ENCODE data around the gene ADCY9. TPM values are rescaled to one million over a fixed set of nuclear protein-coding genes. Genes with fewer than 3 reads are reported as not detected.

ADCY9 gene
- total and polyA plus RNA-seq, 2 experiments from 2014 or later: 1.9 to 21.9 TPM

DNA sequence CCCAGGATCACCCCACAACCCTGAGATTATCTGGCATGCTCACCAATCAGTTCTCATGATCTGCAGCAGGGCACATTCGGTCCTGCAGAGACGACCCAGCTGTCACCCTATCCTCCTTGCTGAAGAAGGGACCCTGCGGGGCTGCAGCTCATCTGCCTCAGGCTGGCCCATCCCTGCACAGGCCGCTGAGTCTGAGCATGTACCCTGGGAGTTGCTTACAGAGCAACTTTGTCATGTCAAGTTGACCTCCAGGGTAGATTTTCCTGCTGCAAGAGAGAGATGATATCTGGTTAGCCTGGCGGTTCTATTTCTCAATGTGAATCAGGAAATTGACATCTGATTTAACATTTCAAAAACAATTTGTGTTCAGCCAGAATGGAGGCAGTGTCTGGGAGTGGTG, 36.0 kb upstream of the ADCY9 start:
- H4K20me1 ChIP-seq (ENCODE audit: insufficient read depth): no peaks in the 10 kb centered on the region
- in situ Hi-C loops (cut with MboI): no loop called here
- no peak for DNase-seq
- no peaks in the 10 kb centered on the region for H3F3A ChIP-seq (ENCODE audit: insufficient read depth)
- H3K27me3 ChIP-seq (replicated peaks; ENCODE audit: insufficient read depth): no peaks in the 10 kb centered on the region
- H3K4me3 ChIP-seq: no peak overlapping the region
- no peaks in the 10 kb centered on the region for H3K36me3 ChIP-seq (ENCODE audit: low read depth)
- H3K9me3 ChIP-seq (ENCODE audit: low read depth): no peaks in the 10 kb centered on the region
- H2AFZ ChIP-seq: no peak overlapping the region
- H3K9ac ChIP-seq: no peak overlapping the region
- H3K4me1 ChIP-seq (ENCODE audit: insufficient read depth): no peaks in the 10 kb centered on the region
- WGBS, 2 experiments (ENCODE audit: low coverage in 1 of 2, low lambda C conversion rate in 2 of 2, missing lambda C conversion rate in 2 of 2): 77 to 78% methylated on average over 5 of the region's 5 CpGs
- H3K27ac ChIP-seq: no peak overlapping the region
- H3K9me2 ChIP-seq (ENCODE audit: insufficient read depth): no peaks in the 10 kb centered on the region
- TF ChIP-seq EZH2 (IDR thresholded peaks at IDR 0.05; ENCODE audit: insufficient read depth, poor library complexity, severe bottlenecking): no peak
- TF ChIP-seq EZH2phosphoT487 (IDR thresholded peaks at IDR 0.05; ENCODE audit: insufficient read depth, low read depth): no peak
- no peaks in the 10 kb centered on the region for H3K79me2 ChIP-seq (ENCODE audit: insufficient read depth)
- no peak overlapping the region for H3K4me2 ChIP-seq (ENCODE audit: unreplicated experiment)

DNA sequence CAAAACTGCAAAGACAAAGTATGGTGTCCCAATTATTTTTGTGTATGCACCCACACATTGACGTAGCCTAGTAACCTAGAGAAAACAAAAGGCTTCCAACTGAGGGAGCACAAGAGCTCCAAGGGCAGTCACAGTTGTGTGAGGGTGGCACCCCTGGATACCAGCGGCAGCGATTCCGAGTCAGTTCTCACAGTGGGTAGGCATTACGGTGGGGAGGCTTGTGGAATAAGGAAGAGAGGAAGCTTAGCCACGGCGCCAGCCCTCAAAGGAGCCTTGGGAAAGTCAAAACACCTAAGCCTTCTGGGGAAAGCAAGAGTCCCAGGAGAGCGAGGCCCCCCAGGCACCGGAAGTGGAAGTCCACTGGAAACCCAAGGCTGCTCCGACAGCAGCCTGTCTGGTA, 31.0 kb upstream of the ADCY9 start:
- Histone ChIP-seq H3K4me2 (ENCODE audit: unreplicated experiment) (no peak overlapping the region), H3K79me2 (ENCODE audit: insufficient read depth) (no peaks in the 10 kb centered on the region), H3F3A (ENCODE audit: insufficient read depth) (no peaks in the 10 kb centered on the region), H2AFZ (no peak overlapping the region), H3K9ac (no peak overlapping the region), H3K4me1 (ENCODE audit: insufficient read depth) (no peaks in the 10 kb centered on the region), H3K27ac (no peak overlapping the region), H3K9me2 (ENCODE audit: insufficient read depth) (no peaks in the 10 kb centered on the region), H3K36me3 (ENCODE audit: low read depth) (no peaks in the 10 kb centered on the region), H4K20me1 (ENCODE audit: insufficient read depth) (no peaks in the 10 kb centered on the region), H3K27me3 (replicated peaks; ENCODE audit: insufficient read depth) (no peaks in the 10 kb centered on the region), H3K9me3 (ENCODE audit: low read depth) (no peaks in the 10 kb centered on the region), H3K4me3 (no peak overlapping the region)
- TF ChIP-seq EZH2phosphoT487 (IDR thresholded peaks at IDR 0.05; ENCODE audit: insufficient read depth, low read depth) (no peak), EZH2 (IDR thresholded peaks at IDR 0.05; ENCODE audit: insufficient read depth, poor library complexity, severe bottlenecking) (no peak)
- in situ Hi-C loops (cut with MboI): no loop called here
- WGBS, 2 experiments (ENCODE audit: low coverage in 1 of 2, low lambda C conversion rate in 2 of 2, missing lambda C conversion rate in 2 of 2): 73 to 86% methylated on average over 9 to 10 of the region's 10 CpGs
- no peak for DNase-seq

DNA sequence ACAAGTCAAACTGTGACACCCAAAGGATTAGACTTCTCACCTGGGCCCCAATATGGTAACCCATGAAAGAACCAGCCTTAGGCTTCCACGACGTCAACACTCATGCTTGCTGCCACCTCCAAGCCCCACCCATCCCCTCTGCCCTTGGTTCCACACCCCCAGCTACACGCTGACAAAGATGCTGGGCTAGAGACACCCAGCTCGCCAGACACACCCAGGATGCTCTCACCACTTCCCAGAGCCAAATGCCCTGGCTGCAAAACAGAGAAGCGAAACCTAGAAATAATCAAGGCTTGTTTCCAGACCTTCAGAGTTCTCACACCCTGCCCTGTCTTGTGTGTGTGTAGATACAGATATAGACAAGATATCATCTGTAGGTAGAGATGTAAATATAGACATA, 26.0 kb upstream of the ADCY9 start:
- Histone ChIP-seq H3F3A (ENCODE audit: insufficient read depth) (no peaks in the 10 kb centered on the region), H2AFZ (no peak overlapping the region), H3K9me2 (ENCODE audit: insufficient read depth) (no peaks in the 10 kb centered on the region), H4K20me1 (ENCODE audit: insufficient read depth) (no peaks in the 10 kb centered on the region), H3K4me1 (ENCODE audit: insufficient read depth) (no peaks in the 10 kb centered on the region), H3K79me2 (ENCODE audit: insufficient read depth) (no peaks in the 10 kb centered on the region), H3K9ac (no peak overlapping the region), H3K27ac (no peak overlapping the region), H3K9me3 (ENCODE audit: low read depth) (no peaks in the 10 kb centered on the region), H3K4me3 (no peak overlapping the region), H3K4me2 (ENCODE audit: unreplicated experiment) (no peak overlapping the region), H3K27me3 (replicated peaks; ENCODE audit: insufficient read depth) (no peaks in the 10 kb centered on the region), H3K36me3 (ENCODE audit: low read depth) (no peaks in the 10 kb centered on the region)
- in situ Hi-C loops (cut with MboI): no loop called here
- no peak for TF ChIP-seq EZH2 (IDR thresholded peaks at IDR 0.05; ENCODE audit: insufficient read depth, poor library complexity, severe bottlenecking)
- TF ChIP-seq EZH2phosphoT487 (IDR thresholded peaks at IDR 0.05; ENCODE audit: insufficient read depth, low read depth): no peak
- WGBS, 2 experiments (ENCODE audit: low coverage in 1 of 2, low lambda C conversion rate in 2 of 2, missing lambda C conversion rate in 2 of 2): 8 to 16% methylated on average over 5 of the region's 5 CpGs
- peak; percentile 37 for DNase-seq

DNA sequence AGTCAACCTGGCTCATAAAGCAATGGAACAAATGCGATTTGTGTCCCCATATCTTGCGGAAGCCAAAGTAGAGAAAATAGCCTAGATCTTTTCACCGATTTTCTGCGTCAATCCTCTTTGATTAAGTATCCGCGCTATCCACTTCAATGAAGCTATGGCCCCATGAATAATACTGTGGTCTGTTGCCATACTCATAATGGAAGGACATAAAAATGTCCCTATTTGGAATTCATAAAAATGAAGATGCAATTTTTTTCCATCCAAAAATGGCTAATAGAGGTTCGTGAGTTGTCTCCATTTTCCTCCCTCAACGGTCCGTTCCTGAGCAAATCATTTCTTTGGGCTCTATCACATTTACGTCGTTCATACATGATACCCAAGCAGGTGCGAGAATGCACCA, 25.4 kb upstream of the ADCY9 start:
- Histone ChIP-seq H3K79me2 (ENCODE audit: insufficient read depth) (no peaks in the 10 kb centered on the region), H3K4me1 (ENCODE audit: insufficient read depth) (no peaks in the 10 kb centered on the region), H3K9me2 (ENCODE audit: insufficient read depth) (no peaks in the 10 kb centered on the region), H2AFZ (no peak overlapping the region), H3K4me3 (no peak overlapping the region), H3K9ac (no peak overlapping the region), H3K36me3 (ENCODE audit: low read depth) (no peaks in the 10 kb centered on the region), H3K4me2 (ENCODE audit: unreplicated experiment) (no peak overlapping the region), H3K27me3 (replicated peaks; ENCODE audit: insufficient read depth) (no peaks in the 10 kb centered on the region), H3K27ac (no peak overlapping the region), H4K20me1 (ENCODE audit: insufficient read depth) (no peaks in the 10 kb centered on the region), H3F3A (ENCODE audit: insufficient read depth) (no peaks in the 10 kb centered on the region), H3K9me3 (ENCODE audit: low read depth) (no peaks in the 10 kb centered on the region)
- DNase-seq: no peak
- WGBS, 2 experiments (ENCODE audit: low coverage in 1 of 2, low lambda C conversion rate in 2 of 2, missing lambda C conversion rate in 2 of 2): 92 to 93% methylated on average over 12 of the region's 12 CpGs
- in situ Hi-C loops (cut with MboI): no loop called here
- no peak for TF ChIP-seq EZH2 (IDR thresholded peaks at IDR 0.05; ENCODE audit: insufficient read depth, poor library complexity, severe bottlenecking)
- TF ChIP-seq EZH2phosphoT487 (IDR thresholded peaks at IDR 0.05; ENCODE audit: insufficient read depth, low read depth): no peak

DNA sequence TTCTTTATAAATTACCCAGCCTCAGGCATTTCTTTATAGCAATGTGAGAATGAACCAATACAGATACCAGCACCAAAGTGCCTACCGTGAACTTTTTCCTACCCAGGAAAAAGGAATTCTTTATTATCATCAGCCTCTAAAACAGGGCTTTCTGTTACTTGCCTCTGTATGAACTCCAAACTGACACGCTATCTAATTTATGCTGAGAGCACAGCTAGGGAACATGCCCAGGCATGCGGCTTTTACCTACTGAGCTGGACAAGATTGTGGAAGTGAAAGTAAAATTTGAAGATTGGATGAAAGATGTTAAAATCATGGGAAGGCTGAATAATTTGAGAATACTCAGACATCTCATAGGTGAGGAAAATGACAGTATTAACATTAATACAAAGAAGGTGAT, 24.4 kb upstream of the ADCY9 start:
- no peak overlapping the region for H3K4me3 ChIP-seq
- H3K4me1 ChIP-seq (ENCODE audit: insufficient read depth): no peaks in the 10 kb centered on the region
- no peak for DNase-seq
- WGBS, 2 experiments (ENCODE audit: low coverage in 1 of 2, low lambda C conversion rate in 2 of 2, missing lambda C conversion rate in 2 of 2): 86 to 89% methylated on average over 3 of the region's 3 CpGs
- no peak overlapping the region for H3K4me2 ChIP-seq (ENCODE audit: unreplicated experiment)
- peak overlapping the region; percentile 77 for H2AFZ ChIP-seq
- H3K27me3 ChIP-seq (replicated peaks; ENCODE audit: insufficient read depth): no peaks in the 10 kb centered on the region
- no peak overlapping the region for H3K9ac ChIP-seq
- no peaks in the 10 kb centered on the region for H3K36me3 ChIP-seq (ENCODE audit: low read depth)
- in situ Hi-C loops (cut with MboI): no loop called here
- no peak overlapping the region for H3K27ac ChIP-seq
- H3K79me2 ChIP-seq (ENCODE audit: insufficient read depth): no peaks in the 10 kb centered on the region
- H4K20me1 ChIP-seq (ENCODE audit: insufficient read depth): no peaks in the 10 kb centered on the region
- no peaks in the 10 kb centered on the region for H3K9me2 ChIP-seq (ENCODE audit: insufficient read depth)
- TF ChIP-seq EZH2phosphoT487 (IDR thresholded peaks at IDR 0.05; ENCODE audit: insufficient read depth, low read depth) (no peak), EZH2 (IDR thresholded peaks at IDR 0.05; ENCODE audit: insufficient read depth, poor library complexity, severe bottlenecking) (no peak)
- no peaks in the 10 kb centered on the region for H3F3A ChIP-seq (ENCODE audit: insufficient read depth)
- no peaks in the 10 kb centered on the region for H3K9me3 ChIP-seq (ENCODE audit: low read depth)
